Mesendoderm (in vitro differentiated cells): ENCODE results near the gene SLC4A11.

Experiments
- DNase-seq: peaks from one replicate; pipeline ENCODE4 v3.0.0; 2013
- H2AK5ac ChIP-seq: 2 replicates; pipeline ENCODE4 v1.6.1; 2013; ENCODE audit warnings: low read length, inconsistent platforms
- H2BK120ac ChIP-seq: 2 replicates; pipeline ENCODE4 v1.6.1; 2013; ENCODE audit warnings: low read depth, mild to moderate bottlenecking, low read length, moderate library complexity, mixed read lengths
- H2BK15ac ChIP-seq: replicated peaks from 2 replicates; pipeline ENCODE4 v1.6.1; 2013; ENCODE audit warnings: low read depth, mild to moderate bottlenecking, moderate library complexity
- H2BK5ac ChIP-seq: 2 replicates; pipeline ENCODE4 v1.6.1; 2013; ENCODE audit warnings: low read length, inconsistent platforms
- H3K18ac ChIP-seq: 2 replicates; pipeline ENCODE4 v1.6.1; 2013; ENCODE audit warnings: mild to moderate bottlenecking, low read length, mixed read lengths
- H3K23ac ChIP-seq: one replicate; pipeline ENCODE4 v1.6.1; 2013; ENCODE audit warnings: low read length
- H3K27ac ChIP-seq: 2 replicates; pipeline ENCODE4 v1.5.1; 2013; ENCODE audit warnings: low read depth, mild to moderate bottlenecking, inconsistent platforms, low read length, moderate library complexity
- H3K27me3 ChIP-seq: 2 replicates; pipeline ENCODE4 v1.6.1; 2013; ENCODE audit warnings: low read length, control low read depth, mild to moderate bottlenecking, inconsistent platforms; ENCODE audit not compliant: insufficient read depth, poor library complexity
- H3K36me3 ChIP-seq: 2 replicates; pipeline ENCODE4 v1.6.1; 2013; ENCODE audit warnings: low read length, inconsistent platforms; ENCODE audit not compliant: control insufficient read depth, insufficient read depth
- H3K4ac ChIP-seq: one replicate; pipeline ENCODE4 v1.6.1; 2013; ENCODE audit warnings: low read depth, mild to moderate bottlenecking, low read length, moderate library complexity
- H3K4me1 ChIP-seq: 2 replicates; pipeline ENCODE4 v1.6.1; 2013; ENCODE audit warnings: low read depth, low read length, inconsistent platforms; ENCODE audit not compliant: control insufficient read depth
- H3K4me2 ChIP-seq: 2 replicates; pipeline ENCODE4 v1.6.1; 2013; ENCODE audit warnings: low read length
- H3K4me3 ChIP-seq: 2 replicates; pipeline ENCODE4 v1.5.1; 2013; ENCODE audit warnings: mild to moderate bottlenecking, low read length
- H3K56ac ChIP-seq: one replicate; pipeline ENCODE4 v1.6.1; 2013; ENCODE audit warnings: low read length
- H3K79me1 ChIP-seq: 2 replicates; pipeline ENCODE4 v1.6.1; 2013; ENCODE audit warnings: low read length, inconsistent platforms
- H3K79me2 ChIP-seq: 2 replicates; pipeline ENCODE4 v1.6.1; 2013; ENCODE audit warnings: mild to moderate bottlenecking, low read length; ENCODE audit not compliant: control insufficient read depth, insufficient read depth
- H3K9ac ChIP-seq: 2 replicates; pipeline ENCODE4 v1.6.1; 2013; ENCODE audit warnings: low read length, inconsistent platforms
- H4K5ac ChIP-seq: one replicate; pipeline ENCODE4 v1.6.1; 2013; ENCODE audit warnings: low read length
- H4K8ac ChIP-seq: one replicate; pipeline ENCODE4 v1.6.1; 2013; ENCODE audit warnings: low read depth, mild to moderate bottlenecking, control low read depth, low read length, moderate library complexity
- WGBS: extraction: QIAGEN DNeasy Blood & Tissue Kit; methylation state at CpG from one replicate; pipeline ENCODE4 v1.1.7; 2013; ENCODE audit warnings: low lambda C conversion rate, missing lambda C conversion rate; ENCODE audit not compliant: insufficient coverage; ENCODE audit errors: extremely low coverage; 5-methylcytosine and 5-hydroxymethylcytosine counted together

The SLC4A11 gene

DNA sequence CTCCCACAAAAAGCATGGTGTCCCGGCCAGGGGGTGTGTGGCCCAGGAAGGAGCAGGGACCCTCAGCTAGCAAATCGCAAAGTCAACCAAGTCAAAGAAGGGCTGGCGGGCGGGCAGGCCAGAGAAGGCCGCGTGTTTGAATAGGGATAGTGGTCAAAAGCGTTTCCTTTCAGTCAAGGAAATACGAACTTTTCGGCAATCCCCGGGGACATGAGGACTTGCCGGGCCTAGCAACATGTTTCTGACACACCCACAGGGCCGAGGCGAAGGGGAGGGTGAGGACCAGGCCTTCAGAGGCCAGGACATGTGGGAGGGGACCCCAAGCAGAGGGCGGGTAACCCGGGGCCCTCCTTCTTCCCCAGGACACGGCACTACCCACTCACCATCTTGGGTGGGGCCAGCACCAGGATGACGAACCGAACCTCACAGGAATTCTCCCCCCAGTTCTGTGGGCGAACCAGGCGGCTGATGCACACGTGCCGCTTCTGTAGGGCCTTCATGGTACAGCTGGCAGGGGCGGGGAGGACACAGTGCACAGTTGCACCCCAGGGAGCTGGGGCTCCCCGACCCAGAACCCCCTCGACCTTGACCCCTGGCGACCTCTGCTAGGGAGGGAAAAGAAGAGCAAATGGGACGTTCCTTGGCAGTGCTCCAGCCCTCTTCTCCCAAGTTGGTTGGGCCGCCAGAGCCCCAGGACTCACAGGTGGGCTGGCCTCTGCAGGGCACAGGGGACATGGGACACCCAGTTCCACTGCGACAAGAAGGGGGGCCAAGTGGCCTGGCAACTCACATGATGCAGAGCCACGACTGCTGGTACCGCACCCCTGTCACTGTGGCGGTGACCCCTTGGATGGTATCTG is 5.6 kb downstream of the SLC4A11 start:
- H3K56ac ChIP-seq = no peak overlapping the region
- H3K9ac ChIP-seq = no peak overlapping the region
- H2BK15ac ChIP-seq = no peak overlapping the region
- H3K36me3 ChIP-seq = no peaks in the 10 kb centered on the region
- no peak overlapping the region for H3K4me2 ChIP-seq
- no peak for DNase-seq
- no peak overlapping the region for H3K27ac ChIP-seq
- H2BK5ac ChIP-seq = no peak overlapping the region
- no peak overlapping the region for H3K18ac ChIP-seq
- H3K4ac ChIP-seq = no peak overlapping the region
- no CpG with 5 or more reads among the region's 32 CpGs for WGBS
- no peak overlapping the region for H4K8ac ChIP-seq
- H2BK120ac ChIP-seq = no peak overlapping the region
- H4K5ac ChIP-seq = no peak overlapping the region
- H2AK5ac ChIP-seq = no peak overlapping the region
- no peak overlapping the region for H3K4me3 ChIP-seq
- H3K23ac ChIP-seq = no peak overlapping the region
- no peaks in the 10 kb centered on the region for H3K79me2 ChIP-seq
- H3K27me3 ChIP-seq = peaks cover 8% of the 10 kb centered on the region
- no peaks in the 10 kb centered on the region for H3K4me1 ChIP-seq
- no peaks in the 10 kb centered on the region for H3K79me1 ChIP-seq

DNA sequence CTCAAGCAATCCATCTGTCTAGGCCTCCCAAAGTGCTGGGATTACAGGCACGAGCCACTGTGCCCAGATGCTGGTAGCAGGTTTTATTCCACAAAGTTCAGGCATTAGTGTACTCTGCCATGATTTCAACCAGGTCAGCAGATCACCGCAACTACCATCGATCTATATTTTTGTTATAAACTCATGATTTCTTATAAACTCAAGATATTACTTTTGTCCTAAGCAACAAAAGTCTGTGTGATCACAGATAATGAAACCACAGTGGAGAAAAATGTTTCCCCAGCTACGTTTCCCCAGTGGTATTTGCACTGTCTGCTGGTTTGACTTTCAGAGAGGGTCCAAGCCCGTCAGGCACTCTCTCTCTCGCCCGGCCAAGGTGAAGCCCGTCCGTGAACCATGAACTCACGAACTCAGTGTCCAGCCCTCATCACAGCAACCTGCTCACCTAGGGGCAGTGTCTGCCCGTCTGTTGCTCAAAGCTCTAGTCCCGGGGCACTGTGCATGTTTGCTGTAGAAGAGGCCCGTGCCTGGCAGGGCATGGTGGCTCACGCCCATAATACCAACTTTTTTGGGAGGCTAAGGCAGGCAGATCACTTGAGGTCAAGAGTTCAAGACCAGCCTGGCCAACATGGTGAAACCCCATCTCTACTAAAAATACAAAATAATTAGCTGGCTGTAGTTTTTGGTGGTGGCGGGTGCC is 7.0 kb downstream of the SLC4A11 start:
- Histone ChIP-seq H2BK120ac (no peak overlapping the region), H3K4ac (no peak overlapping the region), H2BK15ac (no peak overlapping the region), H2AK5ac (no peak overlapping the region), H3K18ac (no peak overlapping the region), H3K79me1 (no peaks in the 10 kb centered on the region), H3K79me2 (no peaks in the 10 kb centered on the region), H4K5ac (no peak overlapping the region), H3K27me3 (no peaks in the 10 kb centered on the region), H3K4me3 (no peak overlapping the region), H3K9ac (no peak overlapping the region), H3K56ac (no peak overlapping the region), H3K23ac (no peak overlapping the region), H3K4me2 (no peak overlapping the region), H3K36me3 (no peaks in the 10 kb centered on the region), H3K27ac (no peak overlapping the region), H3K4me1 (no peaks in the 10 kb centered on the region), H4K8ac (no peak overlapping the region), H2BK5ac (no peak overlapping the region)
- no peak for DNase-seq
- no CpG with 5 or more reads among the region's 15 CpGs for WGBS

DNA sequence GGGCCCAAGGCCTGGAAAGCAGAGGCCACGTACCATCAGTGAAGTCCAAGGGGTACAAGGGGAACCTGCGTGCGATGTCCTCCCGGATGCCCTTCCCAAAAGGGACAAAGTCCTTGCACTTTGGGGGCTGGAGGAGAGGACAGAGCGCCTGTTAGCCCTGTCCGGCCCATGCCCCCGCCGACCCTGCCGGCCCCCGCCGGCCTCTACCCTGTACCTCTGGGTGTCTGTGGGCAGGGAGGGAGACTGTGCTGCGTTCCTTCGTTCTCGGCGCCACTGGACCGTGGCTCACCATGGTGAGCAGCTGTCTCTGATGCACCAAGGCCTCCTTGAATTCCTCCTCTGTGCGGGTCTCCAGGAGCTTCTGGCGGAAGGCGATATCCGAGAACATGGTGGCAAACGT is 7.9 kb downstream of the SLC4A11 start:
- no peak overlapping the region for H3K27ac ChIP-seq
- no peak overlapping the region for H3K4me3 ChIP-seq
- no peaks in the 10 kb centered on the region for H3K79me1 ChIP-seq
- no peaks in the 10 kb centered on the region for H3K4me1 ChIP-seq
- no peaks in the 10 kb centered on the region for H3K79me2 ChIP-seq
- no peak overlapping the region for H3K9ac ChIP-seq
- H3K36me3 ChIP-seq = no peaks in the 10 kb centered on the region
- no CpG with 5 or more reads among the region's 21 CpGs for WGBS
- H4K5ac ChIP-seq = no peak overlapping the region
- H3K4ac ChIP-seq = no peak overlapping the region
- no peak overlapping the region for H3K23ac ChIP-seq
- H2BK15ac ChIP-seq = no peak overlapping the region
- H3K27me3 ChIP-seq = no peaks in the 10 kb centered on the region
- H3K4me2 ChIP-seq = no peak overlapping the region
- no peak overlapping the region for H4K8ac ChIP-seq
- H3K56ac ChIP-seq = no peak overlapping the region
- no peak for DNase-seq
- no peak overlapping the region for H2AK5ac ChIP-seq
- H2BK5ac ChIP-seq = no peak overlapping the region
- H3K18ac ChIP-seq = no peak overlapping the region
- no peak overlapping the region for H2BK120ac ChIP-seq

DNA sequence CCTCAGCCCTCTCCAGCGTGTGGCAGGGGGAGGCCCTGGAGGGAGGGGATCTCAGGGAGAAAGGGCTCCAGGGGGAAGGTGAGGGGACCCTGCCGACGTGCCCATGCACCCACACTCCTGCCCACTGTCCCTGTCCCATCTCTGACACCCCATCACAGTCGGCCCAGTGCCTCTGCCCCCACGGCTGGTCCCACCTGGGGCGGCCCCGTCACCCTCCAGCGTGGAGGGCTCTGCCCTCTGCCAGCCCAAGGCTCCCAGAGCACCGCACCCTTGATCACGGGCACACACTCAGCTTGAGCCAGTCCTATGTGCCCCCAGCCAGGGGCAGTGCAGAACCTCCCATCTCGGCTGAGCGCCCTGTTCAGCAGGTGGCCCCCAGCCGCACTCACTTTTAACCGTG is 9.2 kb downstream of the SLC4A11 start:
- Histone ChIP-seq H2AK5ac (no peak overlapping the region), H3K4me1 (no peaks in the 10 kb centered on the region), H3K9ac (no peak overlapping the region), H4K8ac (no peak overlapping the region), H3K23ac (no peak overlapping the region), H3K36me3 (no peaks in the 10 kb centered on the region), H3K56ac (no peak overlapping the region), H3K18ac (no peak overlapping the region), H3K79me1 (no peaks in the 10 kb centered on the region), H4K5ac (no peak overlapping the region), H2BK5ac (no peak overlapping the region), H2BK120ac (no peak overlapping the region), H3K4me2 (no peak overlapping the region), H3K79me2 (no peaks in the 10 kb centered on the region), H3K4me3 (no peak overlapping the region), H3K4ac (no peak overlapping the region), H3K27me3 (no peaks in the 10 kb centered on the region), H3K27ac (no peak overlapping the region), H2BK15ac (no peak overlapping the region)
- WGBS = no CpG with 5 or more reads among the region's 14 CpGs
- no peak for DNase-seq

DNA sequence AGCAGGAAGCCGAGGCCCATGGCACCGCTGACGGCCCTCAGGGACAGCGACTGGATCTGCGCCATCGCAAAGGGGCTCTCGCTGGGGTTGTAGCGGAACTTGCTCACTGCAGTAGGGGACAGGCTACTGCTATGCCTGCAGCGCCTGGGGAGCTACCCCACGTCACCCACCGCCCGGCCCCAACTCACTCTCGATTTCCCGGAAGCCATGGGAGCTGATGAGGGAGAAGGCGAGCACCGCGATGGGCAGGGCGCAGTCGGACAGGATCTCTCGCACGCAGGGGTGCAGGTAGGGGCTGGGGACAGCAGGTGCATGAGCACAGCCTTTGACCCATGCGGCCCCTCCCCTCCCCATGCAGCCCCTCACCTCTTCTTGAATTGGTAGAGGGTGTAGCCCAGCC is 9.8 kb downstream of the SLC4A11 start:
- no peak for DNase-seq
- H2AK5ac ChIP-seq = no peak overlapping the region
- H3K4me1 ChIP-seq = no peaks in the 10 kb centered on the region
- H3K79me1 ChIP-seq = no peaks in the 10 kb centered on the region
- no peak overlapping the region for H3K27ac ChIP-seq
- no peak overlapping the region for H2BK15ac ChIP-seq
- no peak overlapping the region for H3K23ac ChIP-seq
- no peaks in the 10 kb centered on the region for H3K27me3 ChIP-seq
- H3K4me2 ChIP-seq = no peak overlapping the region
- H2BK120ac ChIP-seq = no peak overlapping the region
- no peak overlapping the region for H3K18ac ChIP-seq
- H4K8ac ChIP-seq = no peak overlapping the region
- no peak overlapping the region for H3K4me3 ChIP-seq
- H2BK5ac ChIP-seq = no peak overlapping the region
- no peak overlapping the region for H3K4ac ChIP-seq
- H3K9ac ChIP-seq = no peak overlapping the region
- H3K36me3 ChIP-seq = no peaks in the 10 kb centered on the region
- no peak overlapping the region for H3K56ac ChIP-seq
- no peaks in the 10 kb centered on the region for H3K79me2 ChIP-seq
- no CpG with 5 or more reads among the region's 22 CpGs for WGBS
- H4K5ac ChIP-seq = no peak overlapping the region
